Lower lobe of right lung (tissue), 2 donors: ENCODE data around the gene ATRAID. TPM values are rescaled to one million over a fixed set of nuclear protein-coding genes. Genes with fewer than 3 reads are reported as not detected.

Experiments
- ATAC-seq, 2 donors: fragments of 200-7000 bp; cut with Tn5 transposase; one replicate each; pipeline ENCODE4 v1.9.1; 2020 to 2022; ENCODE audit warnings: mild to moderate bottlenecking in 2 of 2, moderate library complexity in 2 of 2
- DNase-seq: peaks from one replicate; pipeline ENCODE4 v3.0.0-alpha.2; 2020
- H3K27ac ChIP-seq: fragments of 200-600 bp; one replicate; pipeline ENCODE4 v1.8.0; 2022
- H3K27me3 ChIP-seq: fragments of 200-600 bp; one replicate; pipeline ENCODE4 v1.8.0; 2022; ENCODE audit warnings: low read depth
- H3K36me3 ChIP-seq: fragments of 200-600 bp; one replicate; pipeline ENCODE4 v1.8.0; 2022; ENCODE audit warnings: mild to moderate bottlenecking
- H3K4me1 ChIP-seq: fragments of 200-600 bp; one replicate; pipeline ENCODE4 v1.8.0; 2022
- H3K4me3 ChIP-seq: fragments of 200-600 bp; one replicate; pipeline ENCODE4 v1.8.0; 2022; ENCODE audit warnings: mild to moderate bottlenecking
- H3K9me3 ChIP-seq: fragments of 200-600 bp; one replicate; pipeline ENCODE4 v1.8.0; 2022
- intact Hi-C: fragments of 100-400 bp; cut with DNase I; formaldehyde crosslinking; loops from one replicate; pipeline ENCODE4 v1.11.0; 2022
- total RNA-seq: library from RNA; stranded (reverse); fragmentation: NEBNext Ultra II Directional; extraction: Animal tissue kit (Norgen Biotek cat#: 25700); gene quantifications from one replicate; pipeline ENCODE4 v1.2.1, GENCODE V29; 2021
- TF ChIP-seq, protein P1 (sequence below): fragments of 200-600 bp; IDR thresholded peaks from one replicate; pipeline ENCODE4 v1.8.0; 2022; ENCODE audit warnings: antibody characterized with exemption, mild to moderate bottlenecking
- donor health status: DM: no; HTN: yes; CAD: no; lungs with severe emphysema.

ATRAID gene
- total RNA-seq, 1 donor from 2014 or later, result 102 TPM

DNA sequence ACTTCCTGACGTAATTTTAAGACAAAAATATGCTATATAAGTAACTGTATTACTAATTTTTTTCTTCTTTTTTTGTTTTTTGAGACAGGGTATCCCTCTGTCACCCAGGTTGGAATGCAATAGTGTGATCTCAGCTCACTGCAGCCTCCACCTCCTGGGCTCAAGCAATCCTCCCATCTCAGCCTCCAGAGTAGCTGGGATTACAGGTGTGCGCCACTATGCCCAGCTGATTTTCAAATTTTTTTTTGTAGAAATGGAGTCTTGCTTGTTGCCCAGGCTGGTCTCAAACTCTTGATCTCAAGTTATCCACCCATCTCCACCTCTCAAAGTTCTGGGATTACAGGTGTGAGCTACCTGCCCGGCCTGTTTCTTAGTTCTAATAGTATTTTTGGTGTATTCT lies 33.4 kb upstream of the ATRAID start:
- no peak for ATAC-seq

DNA sequence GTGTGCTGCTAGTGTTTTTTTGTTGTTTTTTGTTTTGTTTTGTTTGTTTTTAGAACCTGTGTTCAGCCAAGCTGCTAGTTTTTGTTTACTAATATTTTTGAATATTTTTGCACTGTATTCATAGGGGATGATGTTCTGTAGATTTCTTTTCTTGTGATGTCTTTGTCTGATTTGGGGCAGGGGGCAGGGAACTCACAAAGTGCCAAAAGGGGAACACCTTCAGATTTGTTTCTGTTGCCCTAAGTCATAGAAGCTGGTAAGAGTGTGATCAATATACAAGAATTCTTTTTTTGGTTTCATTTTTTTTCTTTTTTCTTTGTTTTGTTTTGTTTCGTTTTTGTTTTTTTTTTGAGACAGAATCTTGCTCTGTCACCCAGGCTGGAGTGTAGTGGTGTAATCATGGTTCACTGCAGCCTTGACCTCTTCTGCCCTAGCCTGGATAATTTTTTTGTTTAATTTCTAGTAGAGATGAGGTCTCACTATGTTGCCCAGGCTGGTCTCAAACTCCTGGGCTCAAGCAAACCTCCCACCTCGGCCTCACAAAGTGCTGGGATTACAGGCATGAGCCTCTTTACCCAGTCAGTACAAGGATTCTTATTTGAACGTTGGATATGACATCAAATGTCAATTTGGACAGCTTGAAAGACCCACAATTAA lies 32.4 kb upstream of the ATRAID start:
- Histone ChIP-seq H3K9me3 (no peaks in the 10 kb centered on the region), H3K36me3 (no peaks in the 10 kb centered on the region), H3K4me3 (no peak overlapping the region), H3K27me3 (no peaks in the 10 kb centered on the region), H3K4me1 (no peaks in the 10 kb centered on the region), H3K27ac (no peak overlapping the region)
- DNase-seq (no peak), ATAC-seq (no peak)
- intact Hi-C loops, result no loop called here
- TF ChIP-seq, protein P1, sequence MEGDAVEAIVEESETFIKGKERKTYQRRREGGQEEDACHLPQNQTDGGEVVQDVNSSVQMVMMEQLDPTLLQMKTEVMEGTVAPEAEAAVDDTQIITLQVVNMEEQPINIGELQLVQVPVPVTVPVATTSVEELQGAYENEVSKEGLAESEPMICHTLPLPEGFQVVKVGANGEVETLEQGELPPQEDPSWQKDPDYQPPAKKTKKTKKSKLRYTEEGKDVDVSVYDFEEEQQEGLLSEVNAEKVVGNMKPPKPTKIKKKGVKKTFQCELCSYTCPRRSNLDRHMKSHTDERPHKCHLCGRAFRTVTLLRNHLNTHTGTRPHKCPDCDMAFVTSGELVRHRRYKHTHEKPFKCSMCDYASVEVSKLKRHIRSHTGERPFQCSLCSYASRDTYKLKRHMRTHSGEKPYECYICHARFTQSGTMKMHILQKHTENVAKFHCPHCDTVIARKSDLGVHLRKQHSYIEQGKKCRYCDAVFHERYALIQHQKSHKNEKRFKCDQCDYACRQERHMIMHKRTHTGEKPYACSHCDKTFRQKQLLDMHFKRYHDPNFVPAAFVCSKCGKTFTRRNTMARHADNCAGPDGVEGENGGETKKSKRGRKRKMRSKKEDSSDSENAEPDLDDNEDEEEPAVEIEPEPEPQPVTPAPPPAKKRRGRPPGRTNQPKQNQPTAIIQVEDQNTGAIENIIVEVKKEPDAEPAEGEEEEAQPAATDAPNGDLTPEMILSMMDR, result no peak

More for the DNA sequence above, 33.4 kb upstream of the ATRAID start:
- no peak overlapping the region for H3K4me3 ChIP-seq
- H3K27me3 ChIP-seq, result no peaks in the 10 kb centered on the region
- DNase-seq, result no peak
- no peak overlapping the region for H3K27ac ChIP-seq
- TF ChIP-seq, protein P1, result no peak
- intact Hi-C loops, result no loop called here
- H3K9me3 ChIP-seq, result no peaks in the 10 kb centered on the region
- no peaks in the 10 kb centered on the region for H3K36me3 ChIP-seq
- H3K4me1 ChIP-seq, result no peaks in the 10 kb centered on the region

DNA sequence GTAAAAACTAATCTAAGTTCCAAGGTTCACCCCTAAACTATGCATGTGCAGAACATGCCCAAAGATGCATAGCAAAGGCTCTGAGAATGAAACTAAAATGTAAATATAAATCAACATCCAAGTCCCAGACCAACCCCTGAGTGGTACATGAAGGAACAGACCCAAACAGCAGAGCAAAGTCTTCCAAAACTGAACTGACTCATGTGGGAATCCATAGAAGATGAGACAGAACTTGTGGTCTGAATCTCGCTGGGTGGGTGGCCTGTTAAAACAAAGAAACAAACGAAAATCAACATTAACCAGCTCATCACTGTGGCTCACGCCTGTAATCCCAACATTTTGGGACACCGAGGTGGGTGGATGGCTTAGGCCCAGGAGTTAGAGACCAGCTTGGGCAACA lies 29.5 kb upstream of the ATRAID start:
- Histone ChIP-seq H3K9me3 (no peaks in the 10 kb centered on the region), H3K27me3 (no peaks in the 10 kb centered on the region), H3K4me1 (no peaks in the 10 kb centered on the region), H3K36me3 (no peaks in the 10 kb centered on the region), H3K4me3 (no peak overlapping the region), H3K27ac (peak overlapping the region; percentile 57)
- DNase-seq (no peak), ATAC-seq (no peak)
- intact Hi-C loops, result no loop called here
- TF ChIP-seq, protein P1, result no peak

DNA sequence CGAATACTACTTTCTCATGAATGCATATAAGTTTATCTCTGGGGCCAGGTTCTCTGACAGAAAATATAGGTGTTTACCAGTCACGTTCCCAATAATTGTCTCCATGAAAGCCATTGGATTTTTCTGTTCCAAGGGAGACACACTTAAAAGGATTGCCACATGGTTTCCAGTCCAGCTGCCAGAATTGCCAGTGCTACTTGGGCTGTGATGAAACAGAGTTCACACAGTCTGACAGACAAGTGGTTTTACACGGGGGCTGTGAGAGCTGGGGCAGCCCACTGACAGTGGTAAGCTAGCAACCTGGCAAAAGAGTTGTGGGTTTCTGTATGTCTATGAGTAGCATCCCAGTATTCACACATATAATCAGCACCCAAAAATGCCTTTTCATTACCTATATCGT lies 27.7 kb upstream of the ATRAID start:
- ATAC-seq, result peak; percentile 23 to 28
- TF ChIP-seq, protein P1, result no peak
- intact Hi-C loops, result no loop called here

DNA sequence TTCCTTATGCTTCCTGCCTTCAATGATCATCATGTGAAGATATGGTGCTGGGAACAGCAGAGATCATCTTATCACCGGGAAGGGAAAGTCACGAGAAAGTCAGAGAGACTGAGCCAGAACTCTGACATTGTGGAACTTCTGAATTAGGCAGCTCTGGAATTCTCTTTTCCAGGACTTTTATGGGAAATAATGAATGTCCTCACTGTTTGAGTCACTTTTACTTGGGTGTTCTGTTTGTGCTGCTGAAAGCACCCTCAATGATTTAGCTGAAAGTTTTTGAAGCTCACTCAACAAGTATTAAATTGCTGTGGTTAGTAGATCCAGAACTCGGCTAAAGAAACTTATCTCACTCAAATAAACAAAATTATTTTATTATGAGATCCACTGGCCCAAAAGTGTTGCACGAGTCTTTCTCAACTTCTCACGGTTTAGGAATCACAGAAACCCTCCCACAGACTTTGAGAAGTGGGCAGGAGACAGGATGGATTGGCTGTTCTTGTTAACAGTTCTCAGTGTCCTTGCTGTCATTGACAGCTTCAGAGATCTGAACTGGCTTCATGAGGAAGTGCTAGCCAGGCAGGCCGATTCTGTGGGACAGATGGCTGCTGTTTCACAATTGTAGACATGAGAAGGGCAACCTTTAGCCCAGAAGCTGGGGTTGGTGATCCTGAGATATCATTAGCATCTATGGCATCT lies 26.4 kb upstream of the ATRAID start:
- TF ChIP-seq, protein P1, result no peak
- no peaks in the 10 kb centered on the region for H3K9me3 ChIP-seq
- H3K36me3 ChIP-seq, result no peaks in the 10 kb centered on the region
- no peaks in the 10 kb centered on the region for H3K4me1 ChIP-seq
- ATAC-seq, result peak; percentile 80 to 88
- peak overlapping the region; percentile 20 for H3K27ac ChIP-seq
- intact Hi-C loops, result no loop called here
- H3K4me3 ChIP-seq, result no peak overlapping the region
- no peaks in the 10 kb centered on the region for H3K27me3 ChIP-seq
- DNase-seq, result peak; percentile 72

More for the DNA sequence above, 27.7 kb upstream of the ATRAID start:
- DNase-seq, result no peak
- Histone ChIP-seq H3K36me3 (no peaks in the 10 kb centered on the region), H3K9me3 (no peaks in the 10 kb centered on the region), H3K27ac (peak overlapping the region; percentile 20), H3K4me1 (no peaks in the 10 kb centered on the region), H3K4me3 (no peak overlapping the region), H3K27me3 (no peaks in the 10 kb centered on the region)
